Measurements from ENCODE around the gene ZFP36. TPM values are rescaled to one million over a fixed set of nuclear protein-coding genes. Genes with fewer than 3 reads are reported as not detected.

Gene ZFP36
- total and polyA plus RNA-seq, 2 donors (not counting 1 experiment from before 2014, with no cell fraction given), result 260 to 1,633 TPM

DNA sequence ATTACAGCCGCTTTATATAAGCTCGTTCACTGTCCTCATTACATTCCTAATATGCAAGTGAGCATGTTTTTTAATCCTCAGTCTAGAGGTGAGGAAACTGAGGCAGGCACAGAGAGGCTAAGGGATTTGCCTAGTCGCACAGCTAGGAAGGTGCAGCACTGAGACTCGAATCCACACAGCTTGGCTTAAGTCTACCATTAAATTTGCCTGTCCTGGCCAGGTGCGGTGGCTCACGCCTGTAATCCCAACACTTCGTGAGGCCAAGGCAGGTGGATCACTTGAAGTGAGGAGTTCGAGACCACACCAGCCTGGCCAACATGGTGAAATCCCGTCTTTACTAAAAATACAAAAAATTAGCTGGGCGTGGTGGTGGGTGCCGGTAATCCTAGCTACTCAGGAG, 21.1 kb downstream of the ZFP36 start:
- TF ChIP-seq, protein P1, sequence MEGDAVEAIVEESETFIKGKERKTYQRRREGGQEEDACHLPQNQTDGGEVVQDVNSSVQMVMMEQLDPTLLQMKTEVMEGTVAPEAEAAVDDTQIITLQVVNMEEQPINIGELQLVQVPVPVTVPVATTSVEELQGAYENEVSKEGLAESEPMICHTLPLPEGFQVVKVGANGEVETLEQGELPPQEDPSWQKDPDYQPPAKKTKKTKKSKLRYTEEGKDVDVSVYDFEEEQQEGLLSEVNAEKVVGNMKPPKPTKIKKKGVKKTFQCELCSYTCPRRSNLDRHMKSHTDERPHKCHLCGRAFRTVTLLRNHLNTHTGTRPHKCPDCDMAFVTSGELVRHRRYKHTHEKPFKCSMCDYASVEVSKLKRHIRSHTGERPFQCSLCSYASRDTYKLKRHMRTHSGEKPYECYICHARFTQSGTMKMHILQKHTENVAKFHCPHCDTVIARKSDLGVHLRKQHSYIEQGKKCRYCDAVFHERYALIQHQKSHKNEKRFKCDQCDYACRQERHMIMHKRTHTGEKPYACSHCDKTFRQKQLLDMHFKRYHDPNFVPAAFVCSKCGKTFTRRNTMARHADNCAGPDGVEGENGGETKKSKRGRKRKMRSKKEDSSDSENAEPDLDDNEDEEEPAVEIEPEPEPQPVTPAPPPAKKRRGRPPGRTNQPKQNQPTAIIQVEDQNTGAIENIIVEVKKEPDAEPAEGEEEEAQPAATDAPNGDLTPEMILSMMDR (IDR thresholded peaks at IDR 0.05), result no peak
- TF ChIP-seq EZH2 (IDR thresholded peaks at IDR 0.05; ENCODE audit: borderline replicate concordance, insufficient read depth, low read depth, low read length, poor library complexity, severe bottlenecking), result no peak
- Mint-ChIP-seq H3K27me3 (no peaks in the 10 kb centered on the region), H3K27ac (no peak overlapping the region), H3K4me3 (no peak overlapping the region), H3K4me1 (peaks cover 13% of the 10 kb centered on the region), H3K9me3 (ENCODE audit: insufficient read depth) (no peaks in the 10 kb centered on the region)
- Histone ChIP-seq H3K4me2 (replicated peaks; ENCODE audit: low read depth, low read length, poor library complexity, severe bottlenecking) (no peak overlapping the region), H3K27me3 (replicated peaks in 1 of 4; ENCODE audit: control extremely low read depth in 1 of 4, control insufficient read depth in 3 of 4, insufficient read depth in 4 of 4, low read length in 3 of 4) (no peaks in the 10 kb centered on the region), H3K36me3 (replicated peaks in 1 of 2; ENCODE audit: control extremely low read depth in 1 of 2, control insufficient read depth in 1 of 2, extremely low read depth in 1 of 2, insufficient read depth in 2 of 2, low read length in 1 of 2) (peaks cover 5 to 30% of the 10 kb centered on the region in 2 experiments), H2AFZ (ENCODE audit: insufficient read depth, low read depth, low read length, poor library complexity, severe bottlenecking) (no peak overlapping the region), H4K20me1 (ENCODE audit: control insufficient read depth, insufficient read depth, low read length, poor library complexity, severe bottlenecking) (peaks cover 5% of the 10 kb centered on the region), H3K79me2 (ENCODE audit: control insufficient read depth, insufficient read depth, low read length) (peaks cover 4% of the 10 kb centered on the region), H3K4me1 (ENCODE audit: control insufficient read depth in 2 of 2, insufficient read depth in 2 of 2, low read length in 2 of 2) (peaks cover 0 to 8% of the 10 kb centered on the region in 2 donors), H3K4me3 (ENCODE audit: control extremely low read depth in 1 of 5, extremely low read depth in 1 of 5, insufficient read depth in 1 of 5, low read depth in 2 of 5, low read length in 4 of 5) (no peak overlapping the region), H3K9me3 (ENCODE audit: control extremely low read depth in 1 of 3, control insufficient read depth in 2 of 3, insufficient read depth in 1 of 3, low read length in 2 of 3) (no peaks in the 10 kb centered on the region), H3K9ac (ENCODE audit: low read length) (no peak overlapping the region), H3K27ac (ENCODE audit: low read length in 2 of 2) (no peak overlapping the region)
- CTCF ChIA-PET, result interaction anchor here (2.3 to 3.3 kb wide), 2 partner anchors 8 to 30 kb away, joined by 9 to 14 read pairs; no protein-coding TSS in a partner anchor
- intact Hi-C loops (cut with micrococcal nuclease), result no loop called here
- no peak for ATAC-seq (ENCODE audit: low read depth)
- WGBS (ENCODE audit: insufficient coverage), result 96% methylated on average over 6 of the region's 11 CpGs
- POLR2A ChIA-PET, result interaction anchor here (0.8 to 1.2 kb wide), 3 partner anchors 11 to 24 kb away, joined by 3 to 5 read pairs (median 4); no protein-coding TSS in a partner anchor
- DNase-seq, result no peak

DNA sequence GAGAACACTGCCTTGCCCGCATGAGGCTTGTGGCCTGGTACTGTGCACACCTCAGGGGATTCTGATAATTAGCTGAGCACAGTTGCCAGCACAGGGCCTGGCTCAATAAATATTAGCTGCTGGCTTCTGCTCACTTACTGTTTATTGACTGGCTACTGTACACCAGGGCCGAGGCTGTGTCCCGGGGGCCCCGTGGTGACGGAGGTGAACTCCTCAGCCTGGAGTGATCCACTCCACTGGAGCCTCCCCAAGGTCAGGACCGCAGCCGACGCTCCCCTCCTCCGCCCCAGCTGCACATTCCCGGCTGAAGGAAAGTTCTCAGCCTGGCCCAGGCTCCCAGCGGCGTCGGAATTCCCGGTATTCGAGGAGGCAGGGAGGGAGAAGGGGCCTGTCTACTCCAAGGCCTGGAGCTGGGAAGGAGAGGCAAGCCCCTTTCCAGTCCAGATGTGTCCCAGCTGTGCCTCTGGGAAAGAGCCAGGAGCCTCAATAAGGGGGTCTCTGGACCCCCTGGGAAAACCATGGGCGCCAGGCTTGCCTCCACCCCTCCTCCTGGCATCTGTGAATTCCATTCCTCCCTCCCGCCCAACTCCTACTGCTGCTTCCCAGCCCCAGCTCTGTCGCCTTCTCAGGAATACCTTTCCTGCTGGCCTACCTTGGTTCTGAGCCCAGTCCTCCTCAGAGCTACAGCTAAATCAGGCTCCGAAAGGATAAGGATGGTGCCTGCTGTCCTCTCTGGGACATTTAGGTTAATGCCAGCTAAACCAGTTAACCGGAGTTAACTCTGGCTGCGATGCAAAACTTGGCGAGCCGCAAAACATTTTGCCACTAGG, 21.9 kb downstream of the ZFP36 start:
- Histone ChIP-seq H3K4me1 (ENCODE audit: control insufficient read depth in 2 of 2, insufficient read depth in 2 of 2, low read length in 2 of 2) (peaks cover 0 to 8% of the 10 kb centered on the region in 2 donors), H3K9me3 (ENCODE audit: control extremely low read depth in 1 of 3, control insufficient read depth in 2 of 3, insufficient read depth in 1 of 3, low read length in 2 of 3) (no peaks in the 10 kb centered on the region), H3K27me3 (replicated peaks in 1 of 4; ENCODE audit: control extremely low read depth in 1 of 4, control insufficient read depth in 3 of 4, insufficient read depth in 4 of 4, low read length in 3 of 4) (no peaks in the 10 kb centered on the region), H3K36me3 (replicated peaks in 1 of 2; ENCODE audit: control extremely low read depth in 1 of 2, control insufficient read depth in 1 of 2, extremely low read depth in 1 of 2, insufficient read depth in 2 of 2, low read length in 1 of 2) (peaks cover 9 to 33% of the 10 kb centered on the region in 2 experiments), H4K20me1 (ENCODE audit: control insufficient read depth, insufficient read depth, low read length, poor library complexity, severe bottlenecking) (peaks cover 13% of the 10 kb centered on the region), H3K27ac (ENCODE audit: low read length in 2 of 2) (no peak overlapping the region), H3K79me2 (ENCODE audit: control insufficient read depth, insufficient read depth, low read length) (peaks cover 11% of the 10 kb centered on the region), H3K4me2 (replicated peaks; ENCODE audit: low read depth, low read length, poor library complexity, severe bottlenecking) (no peak overlapping the region), H2AFZ (ENCODE audit: insufficient read depth, low read depth, low read length, poor library complexity, severe bottlenecking) (no peak overlapping the region), H3K9ac (ENCODE audit: low read length) (no peak overlapping the region), H3K4me3 (ENCODE audit: control extremely low read depth in 1 of 5, extremely low read depth in 1 of 5, insufficient read depth in 1 of 5, low read depth in 2 of 5, low read length in 4 of 5) (no peak overlapping the region)
- Mint-ChIP-seq H3K27ac (peak overlapping the region; percentile 59), H3K27me3 (no peaks in the 10 kb centered on the region), H3K9me3 (ENCODE audit: insufficient read depth) (no peaks in the 10 kb centered on the region), H3K4me3 (no peak overlapping the region), H3K4me1 (peaks cover 16% of the 10 kb centered on the region)
- intact Hi-C loops (cut with micrococcal nuclease), result no loop called here
- ATAC-seq (ENCODE audit: low read depth) (no peak), DNase-seq (no peak)
- no peak for TF ChIP-seq EZH2 (IDR thresholded peaks at IDR 0.05; ENCODE audit: borderline replicate concordance, insufficient read depth, low read depth, low read length, poor library complexity, severe bottlenecking)
- TF ChIP-seq, protein P1 (IDR thresholded peaks at IDR 0.05), result no peak
- POLR2A ChIA-PET, result interaction anchor here (1.2 to 1.4 kb wide), 2 partner anchors 8 to 12 kb away, joined by 5 read pairs; no protein-coding TSS in a partner anchor
- 62% methylated on average over 22 of the region's 23 CpGs for WGBS (ENCODE audit: insufficient coverage)
- CTCF ChIA-PET, result interaction anchor here (1.1 to 3.3 kb wide), 3 partner anchors 9 to 31 kb away, joined by 3 to 14 read pairs (median 9); no protein-coding TSS in a partner anchor

Measured in B cell (primary cell).